GM03348 (cell line): Measurements from ENCODE around the gene RAPGEF1.

Experiments used
- DNase-seq: peaks from one replicate; pipeline ENCODE4 v3.0.0; 2012; ENCODE audit warnings: low spot score

RAPGEF1 gene

DNA sequence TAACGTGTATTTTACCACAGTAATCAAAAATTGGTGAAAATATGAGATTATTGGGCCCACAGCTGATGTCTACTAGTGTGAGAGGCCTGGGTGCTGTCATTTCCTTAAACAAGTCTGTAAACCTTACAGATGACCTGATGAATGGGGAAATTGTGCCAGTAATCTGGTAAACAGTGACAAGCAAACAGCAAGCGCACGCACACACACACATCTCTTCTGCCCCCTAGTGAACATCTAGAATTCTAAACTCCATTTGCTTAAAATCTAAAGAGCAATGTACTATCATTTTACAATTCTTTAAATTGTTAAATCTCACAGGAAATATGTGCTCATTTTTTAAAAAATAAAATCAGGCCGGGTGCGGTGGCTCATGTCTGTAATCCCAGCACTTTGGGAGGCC, 7.5 kb upstream of the RAPGEF1 start:
- peak; percentile 66 for DNase-seq

GRCh38 chr9:131745610-131746009, 5.7 kb upstream of the RAPGEF1 start:
- no peak for DNase-seq

- no peak for DNase-seq
Measured at GRCh38 chr9:131744720-131745201, 4.9 kb upstream of the RAPGEF1 start.

DNA sequence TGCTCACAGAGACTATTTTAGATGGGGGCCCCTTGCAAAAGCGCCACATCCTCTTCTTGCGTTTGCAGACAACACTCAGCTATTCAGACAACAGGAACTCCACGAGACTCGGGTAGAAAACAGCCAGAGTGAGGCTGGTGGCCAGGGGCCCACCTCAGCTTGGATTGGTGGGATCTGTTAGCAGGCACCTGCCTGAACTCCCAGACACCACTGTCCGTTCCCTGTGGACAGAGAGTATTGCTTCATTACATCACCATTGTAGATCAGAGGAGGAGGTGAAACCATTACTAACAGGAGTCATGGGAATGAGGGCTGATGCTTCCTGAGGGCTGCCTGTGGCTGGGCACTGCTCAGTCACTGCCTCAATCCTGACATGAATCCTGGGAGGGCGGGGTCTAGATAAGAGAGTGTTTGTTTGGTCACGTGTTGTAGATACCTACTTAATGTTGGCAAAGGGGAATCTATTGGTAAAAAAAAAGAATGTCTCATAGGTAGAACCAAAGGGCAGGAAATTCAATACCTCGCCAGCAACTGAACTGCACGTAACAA, 4.4 kb upstream of the RAPGEF1 start:
- DNase-seq, result no peak

DNA sequence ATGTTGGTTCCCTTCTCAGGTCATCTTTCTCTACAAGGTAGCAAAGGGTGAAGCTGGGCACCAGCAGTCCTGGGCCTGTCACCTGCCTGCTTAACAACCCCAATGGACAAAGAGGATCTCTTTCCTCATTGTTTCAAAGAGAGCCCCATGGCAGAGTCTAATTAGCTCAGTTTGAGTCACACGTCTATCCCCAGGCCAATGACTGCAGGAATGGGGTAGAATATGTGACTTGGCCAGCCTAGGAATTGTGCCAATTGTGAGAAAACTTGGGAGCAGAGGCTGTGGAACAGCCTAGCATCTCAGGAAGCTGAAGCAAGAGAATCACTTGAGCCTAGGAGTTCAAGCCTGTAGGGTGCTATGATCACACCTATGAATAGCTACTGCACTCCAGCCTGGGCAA, 3.6 kb upstream of the RAPGEF1 start:
- DNase-seq, result no peak

GRCh38 chr9:131743096-131743495, 3.2 kb upstream of the RAPGEF1 start:
- no peak for DNase-seq

DNA sequence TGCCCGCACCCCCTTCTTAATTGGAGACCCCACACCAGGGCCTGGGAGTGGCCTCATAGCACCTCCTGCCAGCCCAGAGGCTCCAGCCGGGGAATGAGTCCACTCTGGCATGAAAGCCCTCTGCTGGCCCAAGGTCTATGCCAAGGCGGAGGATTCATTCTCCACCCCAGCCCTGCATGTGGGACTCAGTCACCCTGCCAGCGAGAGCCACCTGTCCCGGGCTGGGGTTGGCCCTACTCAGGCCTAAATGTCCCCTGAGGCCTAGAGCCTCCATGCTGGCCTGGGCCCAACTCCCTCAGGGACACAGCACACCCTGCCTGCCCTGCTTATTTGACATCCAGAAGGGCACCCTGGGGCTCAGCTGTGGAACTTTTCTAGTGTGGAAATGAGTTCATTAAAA, 1.0 kb upstream of the RAPGEF1 start:
- no peak for DNase-seq

DNA sequence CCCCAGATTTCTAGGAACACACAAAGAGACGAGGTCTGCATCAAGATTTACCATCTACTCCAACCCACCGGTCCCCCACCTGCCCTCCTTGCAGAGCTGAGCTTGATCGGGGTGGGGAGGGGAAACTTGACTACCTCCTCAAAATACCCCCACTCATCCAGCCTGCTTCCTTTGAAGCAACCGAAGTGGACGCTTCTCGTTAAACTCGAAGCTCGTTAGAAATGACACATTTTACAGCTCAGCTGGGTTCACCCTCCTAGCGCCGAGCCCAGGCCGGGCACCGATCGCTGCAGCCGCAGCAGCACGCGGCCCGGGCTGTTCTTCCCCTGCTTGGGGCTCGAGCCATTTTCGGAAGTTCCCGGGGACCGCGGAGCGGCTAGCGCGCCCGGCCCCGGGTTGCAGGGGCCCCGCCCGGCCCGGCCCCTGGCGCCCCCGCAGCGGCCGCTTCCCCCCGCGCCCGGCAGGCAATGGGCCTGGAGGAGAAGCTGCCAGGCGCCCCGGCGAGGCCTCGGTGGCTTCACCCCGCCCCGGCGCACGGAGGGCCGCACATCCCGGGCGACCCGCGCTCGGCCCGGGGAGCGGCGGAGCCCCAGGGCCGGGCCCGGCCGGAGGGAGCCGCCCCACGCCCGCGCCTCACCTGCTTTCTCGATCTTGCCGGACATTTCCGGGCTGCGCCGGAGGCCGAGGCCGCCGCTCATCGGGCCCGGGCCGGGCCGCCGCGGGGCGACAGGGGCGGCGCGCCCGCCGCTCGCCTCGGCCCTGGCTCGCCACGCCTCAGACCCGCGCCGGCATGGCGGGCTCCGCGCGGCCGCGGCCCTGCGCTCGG, 530 bp downstream of the RAPGEF1 start:
- peak; percentile 85 for DNase-seq

GRCh38 chr9:131738293-131739132, 1.4 kb downstream of the RAPGEF1 start:
- DNase-seq, result no peak

DNA sequence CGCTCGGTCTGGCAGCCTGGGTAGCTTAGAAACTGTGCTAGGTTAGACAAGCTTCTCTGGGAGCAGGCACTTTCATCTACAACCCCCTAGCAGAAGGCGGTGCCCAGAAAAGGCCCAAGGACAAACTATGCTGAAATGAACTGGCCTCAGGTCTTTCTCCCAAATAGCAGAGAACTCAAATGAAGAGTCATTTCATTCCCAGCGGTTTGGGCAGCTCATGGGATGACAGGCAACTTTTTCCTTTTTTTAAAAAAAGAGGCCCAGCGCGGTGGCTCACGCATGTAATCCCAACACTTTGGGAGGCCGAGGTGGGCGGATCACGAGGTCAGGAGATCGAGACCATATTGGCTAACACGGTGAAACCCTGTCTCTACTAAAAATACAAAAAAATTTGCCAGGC, 2.5 kb downstream of the RAPGEF1 start:
- DNase-seq, result no peak

DNA sequence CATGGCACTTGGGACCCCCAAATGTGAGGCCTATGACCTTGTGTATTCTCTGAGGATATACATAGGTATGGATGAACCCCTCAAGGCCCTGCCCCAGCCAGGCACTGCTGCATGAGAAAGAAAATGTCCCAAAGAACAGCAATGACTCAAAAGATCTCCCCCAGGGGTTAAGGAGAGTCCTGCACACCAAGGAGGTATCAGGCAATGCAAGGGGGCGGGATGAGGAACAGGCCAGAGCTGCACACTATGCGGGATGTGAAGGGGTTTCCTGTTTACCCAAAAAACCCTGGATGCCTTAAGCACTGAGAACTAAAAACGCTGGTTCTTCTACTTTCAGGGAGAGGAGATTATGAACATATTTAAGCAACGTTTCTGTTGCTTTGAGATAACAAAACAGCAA, 3.4 kb downstream of the RAPGEF1 start:
- DNase-seq, result no peak

GRCh38 chr9:131735238-131736128, 4.4 kb downstream of the RAPGEF1 start:
- no peak for DNase-seq

- DNase-seq, result no peak
Measured at GRCh38 chr9:131734781-131735180, 5.1 kb downstream of the RAPGEF1 start.

DNA sequence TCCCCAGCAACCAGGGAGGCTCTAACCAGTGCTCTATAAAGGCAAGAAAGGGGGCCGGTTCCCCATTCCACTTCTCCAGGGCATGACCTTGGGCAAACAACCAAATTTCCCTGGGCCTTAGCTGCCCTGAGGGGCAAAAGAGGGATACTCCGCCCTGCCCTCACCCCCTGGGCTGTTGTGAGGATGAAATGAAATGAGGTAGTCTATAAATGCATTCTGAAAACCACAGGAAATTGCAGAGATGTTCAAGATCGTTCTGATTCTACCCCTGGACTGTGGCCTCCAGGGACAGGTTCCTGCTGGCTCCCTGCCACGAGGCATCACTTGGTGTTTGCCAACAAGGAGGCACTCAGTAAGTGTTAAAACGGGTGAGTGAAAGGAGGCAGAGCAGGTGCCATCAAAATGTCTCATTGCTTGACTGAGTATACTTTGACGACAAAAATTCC, 5.7 kb downstream of the RAPGEF1 start:
- DNase-seq, result no peak

GRCh38 chr9:131733541-131734061, 6.3 kb downstream of the RAPGEF1 start:
- peak; percentile 87 for DNase-seq

GRCh38 chr9:131732636-131733289, 7.1 kb downstream of the RAPGEF1 start:
- DNase-seq, result no peak

- peak; percentile 77 for DNase-seq
Measured at GRCh38 chr9:131732061-131732526, 7.8 kb downstream of the RAPGEF1 start.

- DNase-seq, result no peak
Measured at GRCh38 chr9:131731644-131732043, 8.2 kb downstream of the RAPGEF1 start.

GRCh38 chr9:131731237-131731636, 8.6 kb downstream of the RAPGEF1 start:
- DNase-seq, result no peak

- no peak for DNase-seq
Measured at GRCh38 chr9:131728961-131729360, 10.9 kb downstream of the RAPGEF1 start.

DNA sequence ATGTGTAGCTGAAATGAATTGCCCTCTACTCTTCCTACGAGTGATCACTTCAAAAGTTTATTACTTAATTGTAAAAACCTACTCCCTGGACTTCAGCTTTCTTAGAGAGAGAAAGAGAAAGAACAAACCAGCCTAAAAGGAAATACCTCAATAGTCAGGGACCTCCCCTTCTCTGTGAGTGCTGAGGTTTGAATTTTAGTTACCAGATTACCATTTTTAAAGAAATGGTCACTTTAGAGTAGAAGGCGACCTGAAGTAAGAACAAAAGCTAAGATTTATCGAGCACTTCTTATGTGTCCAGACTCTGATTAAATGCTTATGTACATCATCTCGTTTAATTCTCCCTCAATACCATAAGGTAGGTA, 11.3 kb downstream of the RAPGEF1 start:
- no peak for DNase-seq
